Endothelial cell of umbilical vein (primary cell): ENCODE results near the gene LHX4. TPM values are rescaled to one million over a fixed set of nuclear protein-coding genes. Genes with fewer than 3 reads are reported as not detected.

Source experiments
- BruUV-seq: library from RNA; stranded (reverse); fragments of 400-500 nt; replicated peaks from 2 replicates; lab custom pipeline; 2021; lab: Mats Ljungman, UMichigan
- CTCF ChIA-PET: fragments of 300-600, 350-600 bp; sonication (Branson Sonifier 250); formaldehyde crosslinking; loops from one replicate; lab custom pipeline; 2021; ENCODE audit warnings: antibody characterized with exemption, inconsistent platforms; lab: Charles Lee
- POLR2A ChIA-PET: fragments of 300-600, 350-600 bp; sonication (Branson Sonifier 250); formaldehyde crosslinking; loops from one replicate; lab custom pipeline; 2021; ENCODE audit warnings: antibody characterized with exemption, inconsistent platforms; lab: Charles Lee
- DNase-seq: peaks from one replicate; pipeline ENCODE4 v3.0.0-alpha.2; 2011; ENCODE audit warnings: low read depth, low spot score
- FAIRE-seq: peaks from 2 replicates; lab custom pipeline; 2011; peaks lifted over from hg19 to GRCh38; lab: Jason Lieb, UNC
- H2AFZ ChIP-seq: 2 replicates; pipeline ENCODE4 v1.6.0; 2012; ENCODE audit warnings: low read depth, low read length, control low read depth, inconsistent platforms
- H3K27ac ChIP-seq: 2 replicates; pipeline ENCODE4 v1.5.1; 2011; ENCODE audit warnings: low read depth, mild to moderate bottlenecking, control low read depth, low read length, moderate library complexity; ENCODE audit not compliant: insufficient read depth
- H3K27me3 ChIP-seq, 2 experiments: 2 replicates each; pipeline versions ENCODE4 v1.6.0 to v1.6.1; 2011; ENCODE audit warnings: low read length in 2 of 2, mixed read lengths in 1 of 2; ENCODE audit not compliant: control insufficient read depth in 2 of 2, insufficient read depth in 2 of 2
- H3K36me3 ChIP-seq, 2 experiments: 2 replicates in 1 of 2; 3 replicates in 1 of 2; pipeline ENCODE4 v1.5.1; 2011; ENCODE audit warnings: low read length in 2 of 2, mild to moderate bottlenecking in 1 of 2, moderate library complexity in 1 of 2; ENCODE audit not compliant: control insufficient read depth in 2 of 2, insufficient read depth in 2 of 2; ENCODE audit errors: extremely low read depth in 1 of 2
- H3K4me1 ChIP-seq: 3 replicates; pipeline ENCODE4 v1.5.1; 2011; ENCODE audit warnings: mild to moderate bottlenecking, low read length; ENCODE audit not compliant: control insufficient read depth, insufficient read depth; ENCODE audit errors: extremely low read depth
- H3K4me2 ChIP-seq: 2 replicates; pipeline ENCODE4 v1.6.1; 2011; ENCODE audit warnings: low read length, control low read depth, mixed read lengths; ENCODE audit not compliant: insufficient read depth
- H3K4me3 ChIP-seq, 3 experiments: fragments of 200-600 bp in 1 of 3; sonication (generic), shearing (Covaris generic) in 1 of 3; replicated peaks in 1 of 3; 2 replicates each; pipeline ENCODE4 v1.5.1; 2011 to 2016; ENCODE audit warnings: control low read depth in 3 of 3, low read length in 3 of 3, mild to moderate bottlenecking in 2 of 3, inconsistent platforms in 1 of 3, low read depth in 1 of 3, moderate library complexity in 1 of 3; ENCODE audit not compliant: insufficient read depth in 1 of 3
- H3K79me2 ChIP-seq: 2 replicates; pipeline ENCODE4 v1.6.0; 2012; ENCODE audit warnings: low read length, inconsistent platforms; ENCODE audit not compliant: control insufficient read depth, insufficient read depth
- H3K9ac ChIP-seq: replicated peaks from 2 replicates; pipeline ENCODE3; 2011; ENCODE audit warnings: low read length, control low read depth; ENCODE audit not compliant: insufficient read depth; ENCODE audit errors: extremely low read depth
- H3K9me1 ChIP-seq: replicated peaks from 3 replicates; pipeline ENCODE4 v1.6.0; 2011; ENCODE audit warnings: mild to moderate bottlenecking, low read length; ENCODE audit not compliant: control insufficient read depth, insufficient read depth; ENCODE audit errors: extremely low read depth
- H3K9me3 ChIP-seq: replicated peaks from 2 replicates; pipeline ENCODE4 v1.5.1; 2012; ENCODE audit warnings: low read length, inconsistent platforms; ENCODE audit not compliant: control insufficient read depth, insufficient read depth
- H4K20me1 ChIP-seq: replicated peaks from 2 replicates; pipeline ENCODE3; 2011; ENCODE audit warnings: mild to moderate bottlenecking, low read length; ENCODE audit not compliant: control insufficient read depth, insufficient read depth; ENCODE audit errors: extremely low read depth
- EZH2 ChIP-seq: IDR thresholded peaks from 2 replicates; pipeline ENCODE4 v1.6.1; 2012; ENCODE audit warnings: borderline replicate concordance, low read depth, mild to moderate bottlenecking, moderate library complexity, low read length, inconsistent platforms; ENCODE audit not compliant: severe bottlenecking
- FOS ChIP-seq: IDR thresholded peaks from 2 replicates; pipeline ENCODE4 v1.6.1; 2011; ENCODE audit warnings: mild to moderate bottlenecking, low read length, moderate library complexity, borderline replicate concordance; ENCODE audit not compliant: insufficient read depth
- GATA2 ChIP-seq: IDR thresholded peaks from 2 replicates; pipeline ENCODE4 v1.7.0; 2011; ENCODE audit warnings: low read depth, mild to moderate bottlenecking, moderate library complexity, mixed read lengths, low read length; ENCODE audit not compliant: insufficient read length, insufficient read depth
- JUN ChIP-seq: IDR thresholded peaks from 2 replicates; pipeline ENCODE4 v1.6.1; 2011; ENCODE audit warnings: borderline replicate concordance, low read depth; ENCODE audit not compliant: insufficient read length, insufficient read depth
- MYC ChIP-seq: IDR thresholded peaks from one replicate; pipeline ENCODE4 v1.6.1; 2011; ENCODE audit warnings: mild to moderate bottlenecking, low read depth, low read length
- POLR2A ChIP-seq: IDR thresholded peaks from 2 replicates; pipeline ENCODE4 v1.6.1; 2012; ENCODE audit warnings: low read depth, mild to moderate bottlenecking, control low read depth, low read length
- POLR2AphosphoS5 ChIP-seq: IDR thresholded peaks from 2 replicates; pipeline ENCODE4 v1.6.1; 2012; ENCODE audit warnings: low read depth, mild to moderate bottlenecking, control low read depth, low read length, moderate library complexity; ENCODE audit not compliant: insufficient read depth
- dilution Hi-C: fragments of 300-500 bp; cut with MboI; formaldehyde crosslinking; loops from one replicate; pipeline ENCODE4 v1.15.0; 2019; ENCODE audit warnings: low sequenced_read_pairs; ENCODE audit not compliant: extremely low pct_ligation_motif_present
- intact Hi-C: fragments of 100-400 bp; cut with micrococcal nuclease; formaldehyde crosslinking; loops from one replicate; pipeline ENCODE4 v1.10.0; 2022
- polyA plus RNA-seq, 4 experiments: library from polyadenylated mRNA; depleted of rRNA in 3 of 4; stranded (reverse) in 3 of 4; unstranded in 1 of 4; fragments of >200 nt; gene quantifications; 2 replicates each; pipeline versions ENCODE4 v1.2.1 to v1.2.3, GENCODE V29; 2011 to 2012; ENCODE audit warnings: missing spikeins in 1 of 4
- total RNA-seq: library from RNA; stranded (reverse); gene quantifications from 2 replicates; pipeline ENCODE4 v1.2.3, GENCODE V29; 2021
- TF ChIP-seq, protein P1 (sequence below): IDR thresholded peaks from 2 replicates; pipeline ENCODE4 v1.6.1; 2011; ENCODE audit not compliant: insufficient read depth, insufficient read length
- TF ChIP-seq, protein P2 (sequence below), 2 donors: IDR thresholded peaks; 1 replicate in 1 of 2; 2 replicates in 1 of 2; pipeline ENCODE4 v1.5.1; 2011; ENCODE audit warnings: low read length in 2 of 2, mild to moderate bottlenecking in 2 of 2, moderate library complexity in 2 of 2, control low read depth in 1 of 2, inconsistent platforms in 1 of 2, low read depth in 1 of 2; ENCODE audit not compliant: insufficient read depth in 1 of 2; ENCODE audit errors: extremely low read depth in 1 of 2

LHX4 gene
- total and polyA plus RNA-seq, 2 donors (not counting 3 experiments of a cell fraction or from before 2014, with no cell fraction given): not detected

DNA sequence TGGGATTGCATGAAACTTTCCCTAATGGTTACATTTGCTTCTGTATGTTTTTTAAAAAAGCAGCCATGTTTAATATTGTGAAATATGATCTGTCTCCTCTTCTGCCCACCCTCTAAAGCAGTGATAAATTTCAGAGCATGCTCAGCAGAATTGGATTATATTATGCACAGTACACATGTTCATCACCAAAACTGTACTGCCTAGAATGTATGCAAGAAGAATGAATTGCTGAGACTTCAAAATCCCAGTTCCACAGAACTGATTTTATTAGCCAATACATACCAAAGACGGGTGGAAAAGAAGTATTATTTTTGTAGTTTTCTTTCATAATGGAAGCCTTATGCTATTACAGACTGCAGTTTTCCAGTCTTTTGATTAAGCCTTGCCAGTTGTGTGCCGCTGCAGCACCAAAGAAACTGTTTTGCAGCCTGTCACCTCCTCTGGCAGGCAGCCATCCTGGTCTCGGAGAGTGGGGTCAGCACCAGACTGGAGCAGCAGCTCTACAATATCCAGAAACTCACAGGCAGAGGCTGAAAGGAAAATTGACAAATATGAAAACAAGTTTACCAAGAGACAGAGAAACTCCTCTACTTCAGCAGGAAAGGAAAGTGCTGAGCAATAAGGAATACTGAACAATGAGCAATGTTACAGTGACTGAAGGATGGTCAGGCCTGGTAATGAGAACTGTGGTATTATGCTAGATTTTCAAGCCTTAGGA is 58.1 kb downstream of the LHX4 start:
- H3K36me3 ChIP-seq: no peaks in the 10 kb centered on the region
- no peaks in the 10 kb centered on the region for H3K27me3 ChIP-seq
- no peak for DNase-seq
- H3K4me2 ChIP-seq: no peak overlapping the region
- no peak for FAIRE-seq
- TF ChIP-seq POLR2A (no peak), POLR2AphosphoS5 (no peak), EZH2 (no peak), FOS (no peak), MYC (no peak), JUN (no peak), GATA2 (no peak)
- TF ChIP-seq, protein P1, sequence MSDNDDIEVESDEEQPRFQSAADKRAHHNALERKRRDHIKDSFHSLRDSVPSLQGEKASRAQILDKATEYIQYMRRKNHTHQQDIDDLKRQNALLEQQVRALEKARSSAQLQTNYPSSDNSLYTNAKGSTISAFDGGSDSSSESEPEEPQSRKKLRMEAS: no peak
- TF ChIP-seq, protein P2, sequence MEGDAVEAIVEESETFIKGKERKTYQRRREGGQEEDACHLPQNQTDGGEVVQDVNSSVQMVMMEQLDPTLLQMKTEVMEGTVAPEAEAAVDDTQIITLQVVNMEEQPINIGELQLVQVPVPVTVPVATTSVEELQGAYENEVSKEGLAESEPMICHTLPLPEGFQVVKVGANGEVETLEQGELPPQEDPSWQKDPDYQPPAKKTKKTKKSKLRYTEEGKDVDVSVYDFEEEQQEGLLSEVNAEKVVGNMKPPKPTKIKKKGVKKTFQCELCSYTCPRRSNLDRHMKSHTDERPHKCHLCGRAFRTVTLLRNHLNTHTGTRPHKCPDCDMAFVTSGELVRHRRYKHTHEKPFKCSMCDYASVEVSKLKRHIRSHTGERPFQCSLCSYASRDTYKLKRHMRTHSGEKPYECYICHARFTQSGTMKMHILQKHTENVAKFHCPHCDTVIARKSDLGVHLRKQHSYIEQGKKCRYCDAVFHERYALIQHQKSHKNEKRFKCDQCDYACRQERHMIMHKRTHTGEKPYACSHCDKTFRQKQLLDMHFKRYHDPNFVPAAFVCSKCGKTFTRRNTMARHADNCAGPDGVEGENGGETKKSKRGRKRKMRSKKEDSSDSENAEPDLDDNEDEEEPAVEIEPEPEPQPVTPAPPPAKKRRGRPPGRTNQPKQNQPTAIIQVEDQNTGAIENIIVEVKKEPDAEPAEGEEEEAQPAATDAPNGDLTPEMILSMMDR (IDR thresholded peaks at IDR 0.05; ENCODE audit: extremely low read depth in 1 of 2, insufficient read depth in 1 of 2, low read depth in 1 of 2, low read length in 2 of 2): no peak
- BruUV-seq: no TSS peak
- dilution Hi-C loops: no loop called here
- no peak overlapping the region for H3K27ac ChIP-seq
- no peaks in the 10 kb centered on the region for H3K9me3 ChIP-seq
- H3K79me2 ChIP-seq: no peaks in the 10 kb centered on the region
- H2AFZ ChIP-seq: no peak overlapping the region
- H3K4me1 ChIP-seq: no peaks in the 10 kb centered on the region
- ChIA-PET POLR2A (no interaction called here), CTCF (interaction anchor here (0.6 to 1.1 kb wide), 4 partner anchors 55 to 128 kb away, joined by 3 read pairs; no protein-coding TSS in a partner anchor)
- intact Hi-C loops: no loop called here
- no peaks in the 10 kb centered on the region for H4K20me1 ChIP-seq
- no peak overlapping the region for H3K9ac ChIP-seq
- H3K4me3 ChIP-seq: no peak overlapping the region
- H3K9me1 ChIP-seq: no peaks in the 10 kb centered on the region
